Measurements from ENCODE around the gene BLACAT1. TPM values are rescaled to one million over a fixed set of nuclear protein-coding genes. Genes with fewer than 3 reads are reported as not detected.

The BLACAT1 gene
- total RNA-seq, 3 donors from 2014 or later, result 0.66 to 1.5 TPM; not detected in 1

- Histone ChIP-seq H3K4me3 (peak overlapping the region in 2 of 3 donors; percentile 45 to 58), H3K27ac (peak overlapping the region; percentile 77 to 89), H3K9me3 (no peaks in the 10 kb centered on the region), H3K36me3 (no peaks in the 10 kb centered on the region), H3K27me3 (no peaks in the 10 kb centered on the region), H3K4me1 (peaks cover 0 to 7% of the 10 kb centered on the region in 2 donors)
- DNase-seq (ENCODE audit: low spot score in 2 of 2), result no peak
- intact Hi-C loops (cut with DNase I; ENCODE audit: low total_unique reads), result no loop called here
- TF ChIP-seq CTCF (IDR thresholded peaks at IDR 0.05) (peak in 1 of 3 donors; percentile 19), POLR2A (IDR thresholded peaks at IDR 0.05) (no peak), POLR2AphosphoS5 (IDR thresholded peaks at IDR 0.05) (no peak)
Measured at GRCh38 chr1:205444300-205444930, 11.4 kb downstream of the BLACAT1 start.

GRCh38 chr1:205443585-205444299 lies 12.1 kb downstream of the BLACAT1 start:
- TF ChIP-seq POLR2A (IDR thresholded peaks at IDR 0.05) (no peak), CTCF (IDR thresholded peaks at IDR 0.05) (no peak), POLR2AphosphoS5 (IDR thresholded peaks at IDR 0.05) (no peak)
- H3K4me1 ChIP-seq, result peaks cover 0 to 2% of the 10 kb centered on the region in 2 donors
- H3K27me3 ChIP-seq, result no peaks in the 10 kb centered on the region
- no peak for DNase-seq (ENCODE audit: low spot score in 2 of 2)
- H3K4me3 ChIP-seq, result peak overlapping the region in 1 of 3 donors; percentile 45
- H3K27ac ChIP-seq, result peak overlapping the region in 1 of 2 donors; percentile 77
- no peaks in the 10 kb centered on the region for H3K36me3 ChIP-seq
- intact Hi-C loops (cut with DNase I; ENCODE audit: low total_unique reads), result no loop called here
- H3K9me3 ChIP-seq, result no peaks in the 10 kb centered on the region

- no peaks in the 10 kb centered on the region for H3K27me3 ChIP-seq
- H3K9me3 ChIP-seq, result no peaks in the 10 kb centered on the region
- H3K27ac ChIP-seq, result peak overlapping the region; percentile 89
- peaks cover 0 to 9% of the 10 kb centered on the region in 2 donors for H3K4me1 ChIP-seq
- DNase-seq (ENCODE audit: low spot score in 2 of 2), result no peak
- no peak overlapping the region for H3K4me3 ChIP-seq
- intact Hi-C loops (cut with DNase I; ENCODE audit: low total_unique reads), result no loop called here
- TF ChIP-seq POLR2AphosphoS5 (IDR thresholded peaks at IDR 0.05) (no peak), CTCF (IDR thresholded peaks at IDR 0.05) (no peak), POLR2A (IDR thresholded peaks at IDR 0.05) (no peak)
- no peaks in the 10 kb centered on the region for H3K36me3 ChIP-seq
Measured at GRCh38 chr1:205442051-205442725, 13.7 kb downstream of the BLACAT1 start.

GRCh38 chr1:205441716-205442050 lies 14.2 kb downstream of the BLACAT1 start:
- Histone ChIP-seq H3K4me3 (no peak overlapping the region), H3K36me3 (no peaks in the 10 kb centered on the region), H3K9me3 (no peaks in the 10 kb centered on the region), H3K27me3 (no peaks in the 10 kb centered on the region), H3K4me1 (peaks cover 0 to 9% of the 10 kb centered on the region in 2 donors), H3K27ac (peak overlapping the region; percentile 89)
- no peak for TF ChIP-seq POLR2AphosphoS5 (IDR thresholded peaks at IDR 0.05)
- TF ChIP-seq POLR2A (IDR thresholded peaks at IDR 0.05), result no peak
- TF ChIP-seq CTCF (IDR thresholded peaks at IDR 0.05), result no peak
- intact Hi-C loops (cut with DNase I; ENCODE audit: low total_unique reads), result no loop called here
- DNase-seq (ENCODE audit: low spot score in 2 of 2), result no peak

GRCh38 chr1:205441318-205441633 lies 14.6 kb downstream of the BLACAT1 start:
- no peak for DNase-seq (ENCODE audit: low spot score in 2 of 2)
- intact Hi-C loops (cut with DNase I; ENCODE audit: low total_unique reads), result no loop called here
- peak overlapping the region; percentile 89 for H3K27ac ChIP-seq
- peaks cover 0 to 9% of the 10 kb centered on the region in 2 donors for H3K4me1 ChIP-seq
- TF ChIP-seq CTCF (IDR thresholded peaks at IDR 0.05), result no peak
- TF ChIP-seq POLR2A (IDR thresholded peaks at IDR 0.05), result no peak
- TF ChIP-seq POLR2AphosphoS5 (IDR thresholded peaks at IDR 0.05), result no peak
- H3K4me3 ChIP-seq, result peak overlapping the region in 1 of 3 donors; percentile 31
- H3K9me3 ChIP-seq, result no peaks in the 10 kb centered on the region
- H3K27me3 ChIP-seq, result no peaks in the 10 kb centered on the region
- H3K36me3 ChIP-seq, result no peaks in the 10 kb centered on the region
